Measurements from ENCODE around the gene GK2.

DNA sequence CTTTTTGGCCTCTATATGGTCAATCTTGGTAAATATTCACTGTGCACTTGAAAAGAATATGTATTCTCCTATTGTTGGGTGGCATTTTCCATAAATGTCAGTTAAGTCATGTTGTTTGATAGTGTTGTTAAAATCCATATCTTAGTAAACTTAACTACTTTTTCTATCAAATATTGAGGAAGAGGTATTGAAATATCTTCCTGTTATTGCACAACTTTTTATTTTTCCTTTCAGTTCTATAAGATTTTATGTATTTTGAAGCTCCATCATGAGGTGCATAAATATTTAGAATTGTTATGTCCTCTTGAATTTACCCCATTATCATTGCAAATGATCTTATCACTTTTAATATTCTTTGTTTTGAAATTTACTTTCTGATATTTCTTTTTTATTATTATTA lies 3.4 kb downstream of the GK2 start:
- TF ChIP-seq POLR2AphosphoS5 (IDR thresholded peaks at IDR 0.05) (no peak), EP300 (IDR thresholded peaks at IDR 0.05) (no peak)
